Naive thymus-derived CD4-positive, alpha-beta T cell (primary cell): ENCODE measurements around the gene PJA1. TPM values are rescaled to one million over a fixed set of nuclear protein-coding genes. Genes with fewer than 3 reads are reported as not detected.
A peak's percentile ranks its signal among the peaks of the same experiment; 100 is the strongest.

Experiments used
- ATAC-seq: fragments of 150-1000 bp; cut with Tn5 transposase; 2 replicates; pipeline ENCODE4 v1.10.0; 2021; ENCODE audit warnings: mild to moderate bottlenecking, moderate library complexity
- CTCF ChIA-PET: fragments of 350-600 bp; sonication (Branson Sonifier 250); formaldehyde crosslinking; loops from one replicate; lab custom pipeline; 2021; ENCODE audit warnings: antibody characterized with exemption; lab: Charles Lee
- POLR2A ChIA-PET: fragments of 350-600 bp; sonication (Branson Sonifier 250); formaldehyde crosslinking; loops from one replicate; lab custom pipeline; 2021; ENCODE audit warnings: antibody characterized with exemption, inconsistent platforms; lab: Charles Lee
- DNase-seq, 9 donors: peaks; one replicate each; pipeline versions ENCODE4 v3.0.0 to v3.0.0-alpha.2; 2020 to 2022; ENCODE audit warnings: mixed read lengths in 1 of 9
- H3K27ac ChIP-seq: one replicate; pipeline ENCODE4 v1.7.0; 2013; ENCODE audit warnings: mild to moderate bottlenecking, low read depth, low read length, moderate library complexity
- H3K27me3 ChIP-seq, 2 donors: one replicate each; pipeline ENCODE4 v1.7.0; 2013; ENCODE audit warnings: low read length in 2 of 2, mild to moderate bottlenecking in 2 of 2, moderate library complexity in 2 of 2; ENCODE audit not compliant: control insufficient read depth in 2 of 2, insufficient read depth in 2 of 2
- H3K36me3 ChIP-seq, 3 experiments: 1 replicate in 2 of 3; 2 replicates in 1 of 3; pipeline ENCODE4 v1.7.0; 2013; ENCODE audit warnings: low read length in 3 of 3, mild to moderate bottlenecking in 3 of 3, moderate library complexity in 1 of 3; ENCODE audit not compliant: insufficient read depth in 3 of 3, control insufficient read depth in 2 of 3
- H3K4me1 ChIP-seq, 2 donors: one replicate each; pipeline ENCODE4 v1.7.0; 2013; ENCODE audit warnings: low read length in 2 of 2, mild to moderate bottlenecking in 2 of 2, moderate library complexity in 1 of 2; ENCODE audit not compliant: control insufficient read depth in 2 of 2, insufficient read depth in 2 of 2
- H3K4me3 ChIP-seq: 2 replicates; pipeline ENCODE4 v1.7.0; 2013; ENCODE audit warnings: mild to moderate bottlenecking, low read length
- H3K9me3 ChIP-seq, 3 experiments: 1 replicate in 2 of 3; 2 replicates in 1 of 3; pipeline ENCODE4 v1.7.0; 2013; ENCODE audit warnings: low read length in 3 of 3; ENCODE audit not compliant: control insufficient read depth in 2 of 3
- H3K27ac Mint-ChIP-seq, 9 donors: one replicate each; pipeline ENCODE4 v1.8.0; 2020 to 2022; ENCODE audit warnings: mixed read lengths in 9 of 9, mild to moderate bottlenecking in 8 of 9, moderate library complexity in 5 of 9, inconsistent platforms in 2 of 9
- H3K27me3 Mint-ChIP-seq, 5 donors: one replicate each; pipeline ENCODE4 v1.8.0; 2021 to 2022; ENCODE audit warnings: mixed read lengths in 5 of 5, mild to moderate bottlenecking in 1 of 5
- H3K36me3 Mint-ChIP-seq, 5 donors: one replicate each; pipeline ENCODE4 v1.8.0; 2020 to 2022; ENCODE audit warnings: mixed read lengths in 5 of 5, mild to moderate bottlenecking in 3 of 5, inconsistent platforms in 1 of 5
- H3K4me1 Mint-ChIP-seq, 7 donors: one replicate each; pipeline ENCODE4 v1.8.0; 2020 to 2022; ENCODE audit warnings: mixed read lengths in 7 of 7, mild to moderate bottlenecking in 3 of 7, inconsistent platforms in 1 of 7
- H3K4me3 Mint-ChIP-seq, 10 donors: one replicate each; pipeline ENCODE4 v1.8.0; 2020 to 2022; ENCODE audit warnings: mild to moderate bottlenecking in 10 of 10, mixed read lengths in 10 of 10, moderate library complexity in 6 of 10, inconsistent platforms in 2 of 10
- H3K9me3 Mint-ChIP-seq, 11 donors: one replicate each; pipeline ENCODE4 v1.8.0; 2020 to 2022; ENCODE audit warnings: mixed read lengths in 11 of 11, mild to moderate bottlenecking in 4 of 11, inconsistent platforms in 1 of 11, moderate library complexity in 1 of 11
- intact Hi-C, 2 donors: fragments of 100-400 bp; cut with micrococcal nuclease; formaldehyde crosslinking; loops; one replicate each; pipeline ENCODE4 v1.15.1; 2023
- polyA plus RNA-seq, 2 donors: library from polyadenylated mRNA; unstranded; fragments of 300-500 nt; fragmentation: Illumina TruSeq; gene quantifications; one replicate each; pipeline ENCODE4 v1.2.3, GENCODE V29; 2021
- total RNA-seq, 6 experiments: library from RNA in 5 of 6; stranded (reverse) in 5 of 6; gene quantifications; 1 replicate in 5 of 6; 2 replicates in 1 of 6; pipeline ENCODE4 v1.2.3 and lab custom pipeline; 2021 to 2026

PJA1 gene, protein sequence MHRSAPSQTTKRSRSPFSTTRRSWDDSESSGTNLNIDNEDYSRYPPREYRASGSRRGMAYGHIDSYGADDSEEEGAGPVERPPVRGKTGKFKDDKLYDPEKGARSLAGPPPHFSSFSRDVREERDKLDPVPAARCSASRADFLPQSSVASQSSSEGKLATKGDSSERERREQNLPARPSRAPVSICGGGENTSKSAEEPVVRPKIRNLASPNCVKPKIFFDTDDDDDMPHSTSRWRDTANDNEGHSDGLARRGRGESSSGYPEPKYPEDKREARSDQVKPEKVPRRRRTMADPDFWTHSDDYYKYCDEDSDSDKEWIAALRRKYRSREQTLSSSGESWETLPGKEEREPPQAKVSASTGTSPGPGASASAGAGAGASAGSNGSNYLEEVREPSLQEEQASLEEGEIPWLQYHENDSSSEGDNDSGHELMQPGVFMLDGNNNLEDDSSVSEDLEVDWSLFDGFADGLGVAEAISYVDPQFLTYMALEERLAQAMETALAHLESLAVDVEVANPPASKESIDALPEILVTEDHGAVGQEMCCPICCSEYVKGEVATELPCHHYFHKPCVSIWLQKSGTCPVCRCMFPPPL
- total RNA-seq (10 to 100 TPM; 14.4 to 27.0 (median 22.5) TPM), polyA plus RNA-seq (10 to 100 TPM; 40.4 to 53.5 TPM), total RNA-seq (lab: John Stamatoyannopoulos, UW) (31.1 reads per million, percentile 60 among the genes with 10 or more reads in this experiment)

DNA sequence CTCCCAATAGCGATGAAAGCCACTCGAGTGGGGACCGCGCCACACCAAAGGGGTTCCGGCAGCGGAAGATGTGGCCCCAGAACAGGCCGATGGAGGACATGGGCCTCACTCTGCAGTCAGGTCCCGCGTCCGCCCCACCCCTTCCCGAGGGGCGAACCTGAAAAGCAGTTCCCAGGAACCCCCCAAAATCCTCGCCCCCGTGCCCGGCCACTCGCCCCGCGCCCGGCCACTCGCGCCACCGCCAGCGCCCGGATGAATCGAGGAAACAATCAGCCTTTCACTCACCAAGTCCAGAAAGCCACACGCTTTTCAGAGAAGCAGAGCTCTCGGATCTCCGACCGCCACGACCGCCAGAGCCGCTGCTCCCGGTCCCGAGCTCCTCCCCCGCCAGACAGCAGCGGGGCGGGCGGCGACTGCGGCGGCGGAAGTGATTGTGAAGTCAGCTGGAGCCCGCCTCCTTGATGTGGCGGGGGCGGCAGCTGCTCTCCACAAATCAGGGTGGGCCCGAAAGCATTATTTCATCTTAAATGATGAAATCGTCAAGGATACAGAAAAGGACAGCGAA lies at the start of gene PJA1:
TSS of gene PJA1 (minus strand) at position 367 of the 565 bp plus-strand sequence. CDS start 2,380 bp downstream, outside the sequence.
- H3K36me3 Mint-ChIP-seq: peaks cover 0 to 14% (median 3%) of the 10 kb centered on the region in 5 donors
- ChIA-PET POLR2A (interaction anchor here (0.9 kb wide), 1 partner anchor 337 kb away, joined by 3 read pairs; no protein-coding TSS in a partner anchor), CTCF (interaction anchor here (1.4 kb wide), 1 partner anchor 337 kb away, joined by 7 read pairs; the partner anchor contains the start of gene EFNB1)
- peak within 1 kb of the TSS; percentile 69 to 90 (median 85) for H3K4me3 Mint-ChIP-seq
- peaks cover 13 to 15% of the 10 kb centered on the region in 2 donors for H3K4me1 ChIP-seq
- peak within 1 kb of the TSS; percentile 80 to 94 (median 92) for H3K27ac Mint-ChIP-seq
- peaks cover 0 to 10% (median 0%) of the 10 kb centered on the region in 3 experiments for H3K36me3 ChIP-seq
- no peaks in the 10 kb centered on the region for H3K9me3 ChIP-seq
- peak within 1 kb of the TSS; percentile 68 for H3K4me3 ChIP-seq
- H3K27me3 ChIP-seq: no peaks in the 10 kb centered on the region
- peaks cover 0 to 12% (median 0%) of the 10 kb centered on the region in 5 donors for H3K27me3 Mint-ChIP-seq
- peak within 1 kb of the TSS; percentile 81 for H3K27ac ChIP-seq
- intact Hi-C loops: loop anchor here (2.0 to 10.0 kb wide), 4 partner anchors 120 to 666 kb away; partner anchors contain the start of genes EDA (in 1 of the 2) and YIPF6 (in 1 of the 2)
- H3K9me3 Mint-ChIP-seq: peaks cover 0 to 12% (median 2%) of the 10 kb centered on the region in 11 donors
- DNase-seq (peak; percentile 41 to 74 (median 70)), ATAC-seq (peak; percentile 86)
- peaks cover 20 to 37% (median 29%) of the 10 kb centered on the region in 7 donors for H3K4me1 Mint-ChIP-seq

DNA sequence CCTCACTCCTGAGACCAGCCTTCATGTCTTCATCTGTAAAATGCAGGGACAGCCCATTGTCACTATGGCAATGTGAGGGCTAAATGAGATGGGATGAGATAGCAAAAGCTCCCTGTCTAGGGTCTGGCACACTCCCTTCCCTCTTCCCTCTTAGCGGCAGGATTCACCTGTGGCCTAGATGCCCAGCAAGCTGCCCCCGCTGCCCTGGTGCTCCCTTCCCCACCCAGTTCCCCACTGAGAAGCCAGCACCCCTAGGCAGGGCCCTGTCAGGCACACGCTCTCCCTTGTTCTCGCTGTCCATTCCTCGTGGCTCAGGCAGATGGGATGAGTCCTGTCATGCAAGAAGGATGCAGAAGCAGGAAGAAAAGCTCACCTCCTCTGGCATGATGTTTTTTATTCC lies 49.2 kb upstream of the PJA1 start:
- H3K4me1 ChIP-seq: no peaks in the 10 kb centered on the region
- H3K9me3 Mint-ChIP-seq: peaks cover 0 to 4% (median 0%) of the 10 kb centered on the region in 11 donors
- H3K36me3 Mint-ChIP-seq: no peaks in the 10 kb centered on the region
- intact Hi-C loops: no loop called here
- no peak overlapping the region for H3K27ac Mint-ChIP-seq
- no peak overlapping the region for H3K27ac ChIP-seq
- no peak overlapping the region for H3K4me3 ChIP-seq
- H3K27me3 Mint-ChIP-seq: no peaks in the 10 kb centered on the region
- no peaks in the 10 kb centered on the region for H3K9me3 ChIP-seq
- no peaks in the 10 kb centered on the region for H3K36me3 ChIP-seq
- H3K4me3 Mint-ChIP-seq: no peak overlapping the region
- DNase-seq (no peak), ATAC-seq (no peak)
- no peaks in the 10 kb centered on the region for H3K4me1 Mint-ChIP-seq
- H3K27me3 ChIP-seq: no peaks in the 10 kb centered on the region
- ChIA-PET POLR2A (no interaction called here), CTCF (no interaction called here)

DNA sequence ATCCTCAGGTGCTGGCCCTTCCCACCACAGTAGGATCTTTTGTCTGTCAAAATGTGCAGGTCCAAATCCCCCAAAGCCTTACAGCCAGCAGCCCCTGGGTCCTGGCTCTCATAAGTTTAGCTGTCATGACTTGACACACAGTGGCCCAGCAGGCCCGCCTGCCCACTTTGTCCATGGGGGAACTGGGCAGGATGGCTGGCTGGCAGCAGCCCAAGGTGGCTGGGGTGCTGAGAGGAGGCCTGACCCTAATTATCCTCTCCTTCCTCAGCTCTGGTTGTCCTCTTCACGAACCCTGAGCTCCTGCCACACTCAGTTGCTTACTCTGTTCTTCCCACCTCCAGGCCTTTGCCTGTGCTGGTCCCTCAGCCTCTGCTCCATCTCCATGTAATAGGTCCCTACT lies 46.4 kb upstream of the PJA1 start:
- no peak for ATAC-seq
- Histone ChIP-seq H3K9me3 (no peaks in the 10 kb centered on the region), H3K27ac (no peak overlapping the region), H3K27me3 (no peaks in the 10 kb centered on the region), H3K4me1 (no peaks in the 10 kb centered on the region), H3K4me3 (no peak overlapping the region), H3K36me3 (no peaks in the 10 kb centered on the region)
- Mint-ChIP-seq H3K4me3 (no peak overlapping the region), H3K27ac (no peak overlapping the region), H3K36me3 (no peaks in the 10 kb centered on the region), H3K27me3 (no peaks in the 10 kb centered on the region), H3K4me1 (peaks cover 0 to 2% (median 0%) of the 10 kb centered on the region in 7 donors), H3K9me3 (peaks cover 0 to 4% (median 0%) of the 10 kb centered on the region in 11 donors)
- intact Hi-C loops: no loop called here
- POLR2A ChIA-PET: no interaction called here
- CTCF ChIA-PET: interaction anchor here (1.2 kb wide), 1 partner anchor 10 kb away, joined by 5 read pairs; no protein-coding TSS in a partner anchor
- DNase-seq: no peak

DNA sequence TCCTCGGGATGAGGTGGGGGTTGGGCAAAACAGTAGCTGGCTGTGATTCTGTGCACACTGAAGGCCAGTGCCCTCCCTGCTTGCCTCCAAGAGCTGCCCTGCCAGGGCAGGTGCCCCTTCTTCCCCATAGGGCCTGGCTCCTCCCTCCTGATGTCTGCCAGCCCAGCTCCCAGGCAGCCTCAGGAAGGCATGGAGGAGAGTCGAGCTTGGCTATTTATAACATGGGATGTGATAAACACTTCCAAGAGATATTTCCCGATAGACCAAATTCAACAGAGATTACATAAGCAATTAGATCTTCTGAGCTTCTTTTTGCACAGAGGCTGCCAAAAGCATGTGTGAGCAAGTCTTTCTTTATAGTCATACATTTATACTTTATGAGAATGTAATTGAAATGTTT lies 45.3 kb upstream of the PJA1 start:
- H3K9me3 Mint-ChIP-seq: peaks cover 0 to 4% (median 0%) of the 10 kb centered on the region in 11 donors
- ChIA-PET CTCF (no interaction called here), POLR2A (no interaction called here)
- H3K27ac ChIP-seq: no peak overlapping the region
- no peaks in the 10 kb centered on the region for H3K36me3 ChIP-seq
- no peaks in the 10 kb centered on the region for H3K4me1 ChIP-seq
- H3K4me1 Mint-ChIP-seq: peaks cover 0 to 2% (median 0%) of the 10 kb centered on the region in 7 donors
- no peak for ATAC-seq
- intact Hi-C loops: no loop called here
- no peak for DNase-seq
- H3K36me3 Mint-ChIP-seq: no peaks in the 10 kb centered on the region
- H3K27me3 ChIP-seq: no peaks in the 10 kb centered on the region
- no peak overlapping the region for H3K4me3 Mint-ChIP-seq
- H3K9me3 ChIP-seq: no peaks in the 10 kb centered on the region
- no peak overlapping the region for H3K4me3 ChIP-seq
- H3K27me3 Mint-ChIP-seq: no peaks in the 10 kb centered on the region
- H3K27ac Mint-ChIP-seq: no peak overlapping the region

DNA sequence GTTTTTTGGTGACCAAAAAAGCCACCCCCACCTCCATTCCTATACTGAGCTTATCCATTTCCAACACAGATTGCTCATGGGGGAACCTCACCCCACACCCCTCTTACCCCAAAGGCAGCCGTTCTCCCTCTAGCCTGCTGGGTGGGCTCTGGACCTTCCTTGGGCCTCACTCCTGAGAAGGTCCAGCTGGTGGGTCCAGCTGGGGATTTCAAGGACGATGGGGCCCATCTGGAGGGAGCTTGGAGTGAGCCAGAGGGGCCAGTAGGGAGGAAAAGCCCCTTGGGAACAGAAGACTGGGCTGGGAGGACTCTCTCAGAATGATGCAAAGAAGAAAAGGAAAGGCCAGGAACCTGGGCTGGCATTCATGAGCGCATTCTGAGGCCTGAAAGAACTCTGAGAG lies 42.0 kb upstream of the PJA1 start:
- H3K4me3 ChIP-seq: no peak overlapping the region
- no peak for ATAC-seq
- no peak overlapping the region for H3K4me3 Mint-ChIP-seq
- H3K27ac ChIP-seq: no peak overlapping the region
- H3K36me3 Mint-ChIP-seq: no peaks in the 10 kb centered on the region
- intact Hi-C loops: no loop called here
- H3K9me3 Mint-ChIP-seq: peaks cover 0 to 4% (median 0%) of the 10 kb centered on the region in 11 donors
- H3K9me3 ChIP-seq: no peaks in the 10 kb centered on the region
- no peaks in the 10 kb centered on the region for H3K27me3 Mint-ChIP-seq
- ChIA-PET POLR2A (no interaction called here), CTCF (no interaction called here)
- H3K4me1 Mint-ChIP-seq: peaks cover 0 to 3% (median 0%) of the 10 kb centered on the region in 7 donors
- no peaks in the 10 kb centered on the region for H3K27me3 ChIP-seq
- H3K36me3 ChIP-seq: no peaks in the 10 kb centered on the region
- no peak for DNase-seq
- no peaks in the 10 kb centered on the region for H3K4me1 ChIP-seq
- H3K27ac Mint-ChIP-seq: no peak overlapping the region

DNA sequence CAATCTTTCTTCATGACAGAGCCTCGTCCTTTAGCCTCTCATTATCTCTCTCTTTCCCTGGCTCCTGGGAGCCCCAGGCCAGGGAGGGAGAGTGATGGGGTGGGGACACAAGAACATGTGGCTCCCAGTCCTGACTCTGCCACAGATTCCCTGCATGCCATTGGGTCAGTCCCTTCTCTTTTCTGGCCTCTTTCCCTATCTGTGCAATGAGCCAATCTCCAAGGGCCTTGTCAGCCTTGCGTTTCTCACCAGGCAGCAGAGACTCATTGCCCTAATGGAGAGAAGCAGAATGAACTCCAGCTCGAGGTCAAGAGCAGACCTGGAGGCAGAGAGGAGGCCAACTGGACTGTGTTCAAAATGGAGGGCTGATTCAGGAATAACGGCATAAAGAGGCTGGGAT lies 38.4 kb upstream of the PJA1 start:
- intact Hi-C loops: no loop called here
- Mint-ChIP-seq H3K9me3 (no peaks in the 10 kb centered on the region), H3K27me3 (no peaks in the 10 kb centered on the region), H3K4me1 (peaks cover 0 to 4% (median 0%) of the 10 kb centered on the region in 7 donors), H3K4me3 (no peak overlapping the region), H3K27ac (no peak overlapping the region), H3K36me3 (no peaks in the 10 kb centered on the region)
- POLR2A ChIA-PET: no interaction called here
- Histone ChIP-seq H3K27ac (no peak overlapping the region), H3K27me3 (no peaks in the 10 kb centered on the region), H3K4me3 (no peak overlapping the region), H3K36me3 (no peaks in the 10 kb centered on the region), H3K4me1 (no peaks in the 10 kb centered on the region), H3K9me3 (no peaks in the 10 kb centered on the region)
- ATAC-seq (no peak), DNase-seq (no peak)
- CTCF ChIA-PET: no interaction called here
